A549 treated with CORT108297 at 1 μM for 4 hours (cell line): Measurements from ENCODE around the gene CLTCL1. TPM values are rescaled to one million over a fixed set of nuclear protein-coding genes. Genes with fewer than 3 reads are reported as not detected.

ENCODE experiments used
- total RNA-seq: library from RNA; stranded (reverse); fragments of 200-300 nt; extraction: Qiagen RNA extraction; gene quantifications from 5 replicates; pipeline ENCODE4 v1.2.3, GENCODE V29; 2022

CLTCL1 gene
- total RNA-seq, result 4.6 to 6.1 TPM (median 5.6 TPM) in 5 replicates

GRCh38 chr22:19291580-19292457 lies at the start of gene CLTCL1:
TSS of gene CLTCL1 (minus strand) at chr22:19291719. CDS start at chr22:19291641, 78 bp downstream.

GRCh38 chr22:19178657-19179496 lies 112.6 kb downstream of the CLTCL1 start, which contains the start of gene SLC25A1:
TSS of gene SLC25A1 (minus strand) at chr22:19178736. CDS start at chr22:19178673, 63 bp downstream.

DNA sequence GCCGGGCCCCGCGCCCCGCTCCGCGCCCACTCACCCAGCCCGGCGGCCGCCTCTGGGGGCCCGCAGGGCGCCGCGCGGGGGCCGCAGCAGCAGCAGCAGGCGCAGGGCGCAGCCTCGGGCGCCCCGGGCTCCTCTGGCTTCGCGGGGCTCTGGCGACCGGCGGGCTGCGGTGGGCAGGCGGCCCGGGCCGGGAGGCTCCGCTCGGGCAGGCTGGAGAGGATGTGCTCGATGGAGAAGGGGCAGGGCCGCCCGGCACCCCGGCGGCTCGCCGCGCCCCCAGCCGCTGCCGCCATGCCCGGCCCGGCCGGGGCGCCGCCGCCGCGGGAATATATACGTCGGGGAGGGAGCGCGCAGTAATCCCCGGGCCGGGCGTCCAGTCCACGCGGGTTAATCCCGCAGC lies 141.5 kb downstream of the CLTCL1 start, which contains the start of gene GSC2:
Gene GSC2, minus strand, starts transcription at position 302 of the 400 bp plus-strand sequence. Its CDS starts 9 bp downstream, at position 293.

DNA sequence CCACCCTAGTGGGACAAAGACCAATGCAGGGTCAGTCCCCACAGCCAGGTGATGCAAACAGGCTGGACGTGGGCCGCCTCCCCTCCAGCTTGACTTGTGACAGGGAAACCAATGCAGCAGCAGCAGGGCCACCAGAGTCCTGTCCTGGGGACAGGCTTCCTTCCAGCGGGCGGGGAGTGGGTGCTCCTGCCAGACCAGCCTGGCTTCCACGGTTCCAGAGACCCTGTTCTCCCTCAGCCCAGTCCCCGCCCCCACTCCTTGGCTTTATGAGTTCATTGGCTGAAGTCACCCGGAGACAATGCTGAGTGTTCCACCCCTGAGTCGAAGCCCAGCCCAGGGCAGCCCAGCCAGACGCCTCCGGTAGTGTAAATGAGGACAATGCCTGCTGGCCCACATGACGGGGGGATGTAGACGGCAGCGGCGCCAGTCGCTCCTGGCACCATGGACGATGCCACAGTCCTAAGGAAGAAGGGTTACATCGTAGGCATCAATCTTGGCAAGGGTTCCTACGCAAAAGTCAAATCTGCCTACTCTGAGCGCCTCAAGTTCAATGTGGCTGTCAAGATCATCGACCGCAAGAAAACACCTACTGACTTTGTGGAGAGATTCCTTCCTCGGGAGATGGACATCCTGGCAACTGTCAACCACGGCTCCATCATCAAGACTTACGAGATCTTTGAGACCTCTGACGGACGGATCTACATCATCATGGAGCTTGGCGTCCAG lies 160.4 kb downstream of the CLTCL1 start, which contains the start of gene TSSK2:
Gene TSSK2, plus strand, starts transcription at position 350 of the 726 bp plus-strand sequence. Its CDS starts 92 bp downstream, at position 442.

Other genes with a start within 250 kb of the CLTCL1 start
- 17.3 to 24.4 TPM (median 21.9 TPM) in 5 replicates for gene DGCR2, start 169.3 kb downstream of the CLTCL1 start, total RNA-seq
- not detected in 5 replicates for gene TSSK2, start 160.4 kb downstream of the CLTCL1 start, total RNA-seq
- gene ESS2, start 147.1 kb downstream of the CLTCL1 start, total RNA-seq, result 11.2 to 12.3 TPM (median 12.1 TPM) in 5 replicates
- 0.09 to 0.11 TPM in 2 of 5 replicates, not detected in the others for gene GSC2, start 141.4 kb downstream of the CLTCL1 start, total RNA-seq
- gene SLC25A1, start 113.0 kb downstream of the CLTCL1 start, total RNA-seq, result 45.3 to 65.1 TPM (median 62.6 TPM) in 5 replicates
- gene HIRA, start 140.0 kb upstream of the CLTCL1 start, total RNA-seq, result 20.1 to 25.9 TPM (median 24.8 TPM) in 5 replicates
- gene MRPL40, start 140.8 kb upstream of the CLTCL1 start, total RNA-seq, result 40.6 to 50.4 TPM (median 44.9 TPM) in 5 replicates
- 13.2 to 15.8 TPM (median 15.4 TPM) in 5 replicates for gene C22orf39, start 156.0 kb upstream of the CLTCL1 start, total RNA-seq
- gene UFD1, start 187.5 kb upstream of the CLTCL1 start, total RNA-seq, result 92.8 to 101 TPM (median 98.1 TPM) in 5 replicates
- gene CDC45, start 188.2 kb upstream of the CLTCL1 start, total RNA-seq, result 23.9 to 27.7 TPM (median 24.8 TPM) in 5 replicates
- not detected in 5 replicates for gene CLDN5, start 232.7 kb upstream of the CLTCL1 start, total RNA-seq